ENCODE measurements around the gene PRDM15.

DNA sequence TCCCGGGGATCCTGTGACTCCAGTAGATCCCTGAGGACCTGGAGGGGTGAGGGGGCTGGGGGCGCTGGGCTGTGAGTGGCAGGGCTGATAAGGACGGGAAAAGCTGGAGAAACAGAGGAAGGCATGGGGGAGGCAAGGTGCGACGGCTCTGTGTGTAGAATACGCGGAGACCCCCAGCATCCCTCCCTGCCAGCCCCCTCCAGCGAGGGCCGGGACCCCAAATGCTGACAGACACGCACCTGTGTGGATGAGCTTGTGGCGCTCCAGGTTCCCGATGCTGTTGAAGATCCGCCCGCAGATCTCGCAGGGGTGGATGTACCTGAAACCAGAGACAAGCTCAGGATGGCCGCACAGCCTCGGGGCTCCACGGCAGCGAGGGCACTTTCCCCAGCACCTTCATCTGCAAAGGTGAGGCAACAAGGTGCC is 59.3 kb downstream of the PRDM15 start:
- TF ChIP-seq EGR1 (IDR thresholded peaks at IDR 0.05): no peak
- no peak for TF ChIP-seq EP300 (IDR thresholded peaks at IDR 0.05; ENCODE audit: borderline replicate concordance)
- no peak for TF ChIP-seq TAF1 (IDR thresholded peaks at IDR 0.05; ENCODE audit: low read depth)
- no peak for TF ChIP-seq USF1 (IDR thresholded peaks at IDR 0.05)
- TF ChIP-seq, protein P1, sequence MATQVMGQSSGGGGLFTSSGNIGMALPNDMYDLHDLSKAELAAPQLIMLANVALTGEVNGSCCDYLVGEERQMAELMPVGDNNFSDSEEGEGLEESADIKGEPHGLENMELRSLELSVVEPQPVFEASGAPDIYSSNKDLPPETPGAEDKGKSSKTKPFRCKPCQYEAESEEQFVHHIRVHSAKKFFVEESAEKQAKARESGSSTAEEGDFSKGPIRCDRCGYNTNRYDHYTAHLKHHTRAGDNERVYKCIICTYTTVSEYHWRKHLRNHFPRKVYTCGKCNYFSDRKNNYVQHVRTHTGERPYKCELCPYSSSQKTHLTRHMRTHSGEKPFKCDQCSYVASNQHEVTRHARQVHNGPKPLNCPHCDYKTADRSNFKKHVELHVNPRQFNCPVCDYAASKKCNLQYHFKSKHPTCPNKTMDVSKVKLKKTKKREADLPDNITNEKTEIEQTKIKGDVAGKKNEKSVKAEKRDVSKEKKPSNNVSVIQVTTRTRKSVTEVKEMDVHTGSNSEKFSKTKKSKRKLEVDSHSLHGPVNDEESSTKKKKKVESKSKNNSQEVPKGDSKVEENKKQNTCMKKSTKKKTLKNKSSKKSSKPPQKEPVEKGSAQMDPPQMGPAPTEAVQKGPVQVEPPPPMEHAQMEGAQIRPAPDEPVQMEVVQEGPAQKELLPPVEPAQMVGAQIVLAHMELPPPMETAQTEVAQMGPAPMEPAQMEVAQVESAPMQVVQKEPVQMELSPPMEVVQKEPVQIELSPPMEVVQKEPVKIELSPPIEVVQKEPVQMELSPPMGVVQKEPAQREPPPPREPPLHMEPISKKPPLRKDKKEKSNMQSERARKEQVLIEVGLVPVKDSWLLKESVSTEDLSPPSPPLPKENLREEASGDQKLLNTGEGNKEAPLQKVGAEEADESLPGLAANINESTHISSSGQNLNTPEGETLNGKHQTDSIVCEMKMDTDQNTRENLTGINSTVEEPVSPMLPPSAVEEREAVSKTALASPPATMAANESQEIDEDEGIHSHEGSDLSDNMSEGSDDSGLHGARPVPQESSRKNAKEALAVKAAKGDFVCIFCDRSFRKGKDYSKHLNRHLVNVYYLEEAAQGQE (IDR thresholded peaks at IDR 0.05; ENCODE audit: low read depth): no peak
- no peak for TF ChIP-seq RAD21 (IDR thresholded peaks at IDR 0.05; ENCODE audit: low read depth)
- no peak for TF ChIP-seq YY1 (IDR thresholded peaks at IDR 0.05; ENCODE audit: low read depth)
- no peak for TF ChIP-seq FOXM1 (IDR thresholded peaks at IDR 0.05; ENCODE audit: borderline replicate concordance, low read depth)
- no peak for TF ChIP-seq CEBPB (IDR thresholded peaks at IDR 0.05)
- TF ChIP-seq TEAD4 (IDR thresholded peaks at IDR 0.05): no peak

Data from Ishikawa (cell line).